ENCODE data around the gene CHST11. TPM values are rescaled to one million over a fixed set of nuclear protein-coding genes. Genes with fewer than 3 reads are reported as not detected.

CHST11 gene
- polyA plus RNA-seq, 4 donors, result 7.1 to 8.3 (median 7.7) TPM

DNA sequence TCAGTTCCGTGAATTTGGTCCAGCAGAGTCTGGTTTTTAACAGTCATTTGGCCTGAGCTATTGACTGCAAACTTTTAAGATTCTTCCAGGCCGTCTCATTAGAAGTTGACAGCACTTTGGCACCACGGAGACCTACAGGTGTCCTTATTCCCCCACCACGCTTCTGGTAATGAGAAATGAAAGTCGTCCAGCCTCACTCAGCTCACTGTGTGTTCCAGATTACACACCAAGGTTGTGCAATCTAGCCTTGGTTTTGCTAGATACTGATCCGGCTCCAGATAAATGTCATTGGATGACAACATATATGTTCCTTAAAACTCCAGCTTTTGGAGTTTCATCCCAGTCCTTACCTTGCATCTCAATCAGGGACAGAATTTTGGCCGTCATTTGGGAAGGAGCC, 210.4 kb downstream of the CHST11 start:
- no peak for DNase-seq (ENCODE audit: low read depth in 4 of 4, low spot score in 3 of 4)

DNA sequence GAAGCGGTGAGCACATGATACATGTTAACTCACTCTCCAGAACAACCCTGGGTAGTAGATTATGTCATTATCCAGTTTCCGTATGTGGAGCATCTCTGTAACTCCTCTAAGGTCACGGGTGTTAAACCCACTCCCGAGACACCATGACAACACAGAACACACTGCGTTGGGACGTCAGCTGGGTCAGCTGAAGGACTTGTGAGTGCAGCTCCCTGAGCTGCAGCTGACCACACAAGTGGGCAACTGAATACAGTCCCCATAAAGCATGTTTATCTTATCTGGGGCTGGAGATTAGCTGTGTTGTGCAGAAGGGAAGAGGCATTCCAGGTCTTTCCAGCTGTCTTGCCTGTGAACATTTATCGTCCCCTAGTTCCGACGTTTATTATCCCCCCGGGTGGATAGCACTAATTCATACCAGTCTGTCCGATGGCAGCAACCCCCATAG, 211.5 kb downstream of the CHST11 start:
- no peak for DNase-seq (ENCODE audit: low read depth in 4 of 4, low spot score in 3 of 4)

DNA sequence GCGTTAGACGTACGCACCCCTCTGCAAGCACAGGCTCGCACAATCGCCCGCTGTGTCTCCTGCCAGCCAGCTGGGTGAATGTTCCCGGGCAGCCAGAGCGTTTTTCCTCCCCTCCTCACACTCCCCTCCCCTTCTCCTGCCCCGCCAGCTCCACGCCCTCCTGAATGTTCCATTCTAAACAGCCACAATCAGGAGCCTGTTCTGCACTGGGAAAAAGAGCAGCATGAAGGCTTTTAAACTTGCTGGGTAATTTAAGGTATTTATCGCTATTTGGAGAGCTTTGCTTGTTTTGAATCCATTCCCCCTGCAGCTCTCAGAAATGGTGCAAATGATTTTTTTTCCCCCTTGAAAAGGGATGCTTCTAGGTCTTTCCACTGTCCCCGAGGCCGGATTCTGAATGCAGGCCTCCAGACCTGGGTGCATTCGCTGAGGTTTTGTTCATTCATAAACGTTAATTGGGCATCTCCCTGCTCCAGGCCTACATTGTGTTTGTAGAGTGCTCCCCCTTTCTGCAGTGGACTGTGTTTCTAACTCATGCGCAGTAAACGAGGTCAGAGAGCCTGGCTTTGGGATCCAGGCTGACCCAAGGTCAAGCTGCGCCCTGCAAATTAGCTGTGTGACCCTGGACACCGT, 212.5 kb downstream of the CHST11 start:
- no peak for DNase-seq (ENCODE audit: low read depth in 4 of 4, low spot score in 3 of 4)

DNA sequence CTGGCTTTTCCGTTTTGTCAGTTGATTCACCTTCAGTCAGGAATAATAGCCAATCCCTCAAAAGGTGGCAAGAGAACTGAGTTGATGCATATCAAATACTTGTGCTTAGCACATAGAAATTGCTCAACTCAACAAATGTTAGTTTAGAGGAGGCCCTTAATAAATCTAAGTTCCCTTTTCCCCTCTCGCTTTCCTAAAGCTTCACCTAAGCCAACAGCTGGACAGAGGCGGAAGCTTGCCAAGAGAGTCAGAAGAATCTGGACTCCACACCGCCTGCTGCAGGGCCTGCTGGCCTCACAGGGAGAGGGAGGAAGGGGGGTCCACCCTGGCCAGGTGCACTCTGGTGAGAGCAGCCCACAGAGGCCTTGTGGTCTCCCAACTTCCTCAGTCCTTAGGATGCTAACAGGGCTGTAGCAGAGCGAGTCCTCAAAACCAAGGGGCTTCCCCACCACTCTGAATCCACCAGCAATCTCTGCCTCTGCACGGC, 213.1 kb downstream of the CHST11 start:
- peak in 1 of 4 donors; percentile 43 for DNase-seq (ENCODE audit: low read depth in 4 of 4, low spot score in 3 of 4)

DNA sequence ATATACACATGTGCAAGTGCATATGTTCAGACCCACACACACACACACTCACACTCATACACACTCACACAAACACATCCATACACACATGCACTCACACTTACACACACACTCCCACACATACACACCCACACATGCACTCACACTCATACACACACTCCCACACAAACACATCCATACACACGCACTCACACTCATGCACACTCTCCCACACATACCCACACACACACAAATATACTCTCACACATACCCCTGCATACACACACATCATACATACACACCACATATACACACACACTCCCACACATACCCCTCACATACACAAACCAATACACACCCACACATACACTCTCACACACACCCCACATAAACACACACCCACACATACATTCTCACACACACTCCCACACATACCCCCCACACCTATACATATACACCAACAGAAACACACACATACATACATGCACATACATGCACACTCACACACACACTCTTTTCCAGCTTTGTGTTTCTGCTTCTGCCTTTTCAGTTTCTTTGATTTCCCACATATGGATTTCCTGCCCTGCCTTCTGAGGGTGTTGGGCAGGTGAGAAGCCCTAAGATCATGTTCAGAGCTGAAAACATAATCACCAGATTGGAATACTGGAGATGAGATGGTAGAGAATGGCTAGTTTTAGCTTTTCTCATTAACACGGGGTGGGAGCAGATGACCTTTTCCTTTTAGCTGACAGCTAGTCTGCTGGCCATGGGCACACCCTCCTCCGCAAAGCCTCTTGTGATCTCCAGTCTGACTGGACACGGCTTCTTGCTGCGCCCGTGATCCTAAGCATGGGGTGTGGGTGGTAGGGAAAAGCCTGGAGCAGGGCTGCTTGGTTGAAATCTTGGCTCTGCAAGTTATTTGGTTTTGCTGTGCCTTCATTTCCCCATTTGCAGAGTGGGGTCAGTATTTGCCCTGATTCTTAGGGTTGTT, 214.0 kb downstream of the CHST11 start:
- no peak for DNase-seq (ENCODE audit: low read depth in 4 of 4, low spot score in 3 of 4)

DNA sequence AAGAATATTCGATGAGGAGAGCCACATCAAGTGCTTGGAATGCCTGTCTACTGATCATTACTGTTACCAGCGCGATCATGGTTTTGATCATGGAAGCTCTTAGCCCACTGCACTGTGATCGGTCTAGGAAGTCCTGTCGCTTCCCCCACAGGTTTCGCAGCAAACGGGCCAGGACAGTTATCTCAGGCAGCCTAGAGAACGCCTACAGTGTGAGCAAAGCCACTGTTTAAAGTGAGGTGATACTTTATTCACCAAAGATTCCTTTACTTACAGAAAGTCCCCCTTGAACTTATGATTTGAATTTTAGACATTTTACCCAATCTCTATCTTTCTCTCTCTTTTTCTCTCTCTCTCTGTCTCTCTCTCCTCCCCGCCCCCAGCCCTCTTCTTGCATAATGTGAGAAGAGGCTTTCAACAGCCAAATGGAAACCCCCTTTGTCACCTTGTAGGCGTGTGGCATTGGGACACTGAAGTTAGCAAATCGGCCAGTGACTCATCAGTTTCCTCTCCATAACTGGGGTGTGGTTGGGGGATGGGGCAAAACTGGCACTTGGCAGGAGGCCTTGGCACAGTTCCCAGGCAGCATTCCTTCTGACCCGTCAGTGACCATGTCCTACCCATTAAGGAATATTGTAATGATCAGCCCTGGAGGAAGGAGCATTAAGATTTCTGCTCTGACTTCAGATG, 214.8 kb downstream of the CHST11 start:
- DNase-seq (ENCODE audit: low read depth in 4 of 4, low spot score in 3 of 4), result peak in 1 of 4 donors; percentile 36

DNA sequence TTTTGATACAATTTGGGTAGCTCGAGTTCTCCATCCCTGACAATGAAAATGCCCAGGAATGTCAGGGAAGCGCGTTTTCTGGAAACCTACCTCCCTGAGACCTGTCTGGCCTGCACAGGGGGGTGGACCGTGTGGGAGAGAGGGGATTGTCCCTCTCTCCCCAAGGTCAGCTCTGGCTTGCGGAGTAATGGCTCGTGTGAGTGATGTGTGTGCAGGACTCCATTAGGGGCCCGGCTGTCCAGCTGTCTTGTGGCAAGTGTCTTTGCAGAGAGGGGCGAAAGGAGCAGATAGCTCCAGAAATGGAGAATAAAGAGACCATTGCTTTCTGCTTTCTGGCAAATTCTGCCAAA, 215.3 kb downstream of the CHST11 start:
- no peak for DNase-seq (ENCODE audit: low read depth in 4 of 4, low spot score in 3 of 4)

DNA sequence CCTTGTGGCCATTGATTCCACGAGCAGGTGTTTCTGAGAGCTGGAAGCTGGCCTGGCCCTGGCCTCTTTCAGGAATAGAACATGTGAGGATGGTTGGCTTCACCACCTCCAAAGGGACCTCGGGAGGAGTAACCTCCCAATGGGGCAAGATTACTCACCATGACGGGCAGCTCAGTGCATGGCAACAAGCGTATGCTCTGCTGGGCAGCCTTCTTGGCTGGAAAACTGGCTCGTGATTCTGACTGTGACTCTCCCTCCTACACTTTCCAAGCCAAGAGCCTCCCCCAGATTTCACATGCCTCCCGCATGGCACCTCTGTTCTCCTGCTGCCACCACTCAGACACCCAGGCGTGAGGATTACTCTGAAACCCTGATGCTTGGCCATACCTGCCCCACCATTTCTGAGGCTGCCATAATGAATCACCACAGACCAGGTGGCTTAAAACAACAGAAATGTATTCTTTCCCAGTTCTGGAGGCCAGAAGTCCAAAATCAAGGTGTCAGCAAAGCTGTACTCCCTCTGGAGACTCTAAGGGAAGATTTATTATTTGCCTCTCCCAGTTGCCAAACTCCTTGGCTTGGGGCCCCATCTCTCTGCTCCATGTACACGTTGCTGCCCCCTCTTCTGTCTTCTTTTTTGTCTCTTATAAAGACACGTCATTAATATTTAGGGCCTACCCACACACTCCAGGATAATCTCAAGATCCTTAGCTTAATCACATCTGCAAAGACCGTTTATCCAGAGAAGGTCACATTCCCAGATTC, 215.9 kb downstream of the CHST11 start:
- DNase-seq (ENCODE audit: low read depth in 4 of 4, low spot score in 3 of 4), result no peak

DNA sequence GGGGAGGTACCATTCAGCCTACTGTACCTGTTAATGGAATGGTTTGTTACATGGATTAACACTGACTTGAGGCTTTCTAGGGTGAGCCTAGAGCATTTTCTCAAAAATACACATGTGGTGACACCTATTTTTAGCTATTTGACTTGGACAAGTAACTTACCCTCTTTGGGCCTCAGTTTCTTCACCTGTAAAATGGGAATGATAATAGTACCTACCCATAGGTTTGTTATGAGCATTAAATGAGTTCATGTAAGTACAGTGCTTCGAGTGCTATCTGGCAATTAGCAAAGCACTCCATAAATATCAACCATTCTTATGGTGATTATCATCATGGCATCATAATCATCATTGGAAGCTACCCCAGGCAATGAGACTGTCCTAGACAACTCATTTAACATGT, 216.5 kb downstream of the CHST11 start:
- DNase-seq (ENCODE audit: low read depth in 4 of 4, low spot score in 3 of 4), result no peak

DNA sequence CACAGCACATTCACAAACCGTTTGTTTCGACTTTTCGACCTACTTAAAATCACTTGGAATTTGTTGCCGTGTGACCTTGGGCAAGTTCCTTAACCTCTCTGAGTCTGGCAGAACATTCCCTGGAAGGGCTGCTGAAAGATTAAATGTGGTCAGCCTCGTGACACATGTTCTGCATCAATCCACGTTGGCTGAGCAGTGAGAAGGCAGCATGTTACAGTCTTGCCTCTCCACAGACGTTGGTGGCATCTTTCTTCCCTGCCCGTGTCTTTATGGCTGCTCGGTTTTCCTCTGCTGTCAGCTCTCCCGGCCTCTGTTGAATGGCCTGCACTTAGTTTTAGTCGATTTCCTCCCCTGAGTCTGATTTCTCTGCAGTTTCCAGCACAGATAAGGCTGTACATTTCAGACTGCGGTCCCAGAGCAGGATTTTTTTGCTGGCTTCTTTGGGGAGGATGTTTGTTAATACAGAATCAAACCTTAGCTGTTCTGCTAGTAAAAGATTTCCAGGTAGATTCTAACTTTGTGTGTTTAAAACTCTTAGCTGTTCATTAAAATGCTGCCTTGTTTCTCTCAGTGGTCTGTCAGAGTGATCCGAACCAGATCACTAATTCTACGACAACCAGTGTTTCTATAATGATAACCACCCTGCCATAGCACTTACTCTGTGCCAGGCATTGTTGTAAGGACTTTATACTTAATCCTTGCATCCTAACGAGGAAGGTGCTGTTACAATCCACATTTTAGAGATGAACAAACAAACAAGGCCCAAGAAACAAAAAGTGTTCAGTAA, 217.1 kb downstream of the CHST11 start:
- no peak for DNase-seq (ENCODE audit: low read depth in 4 of 4, low spot score in 3 of 4)

DNA sequence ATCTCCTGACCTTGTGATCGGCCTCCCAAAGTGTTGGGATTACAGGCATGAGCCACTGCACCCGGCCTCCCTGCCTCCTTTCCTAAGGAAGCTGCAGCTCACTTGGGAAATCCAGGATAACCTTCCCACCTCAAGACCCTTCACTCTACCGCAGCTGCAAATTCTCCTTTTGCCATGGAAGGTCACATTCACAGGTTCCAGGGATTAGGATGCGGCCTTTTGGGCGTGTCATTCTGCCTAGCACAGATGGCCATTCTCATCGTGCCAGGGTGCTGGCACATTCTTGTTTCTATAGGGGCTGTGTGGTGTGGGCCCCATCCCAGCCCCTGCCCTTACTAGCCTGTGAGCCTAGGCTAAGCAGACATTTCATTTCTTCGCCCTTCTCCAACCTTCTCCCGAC, 219.9 kb downstream of the CHST11 start:
- no peak for DNase-seq (ENCODE audit: low read depth in 4 of 4, low spot score in 3 of 4)

DNA sequence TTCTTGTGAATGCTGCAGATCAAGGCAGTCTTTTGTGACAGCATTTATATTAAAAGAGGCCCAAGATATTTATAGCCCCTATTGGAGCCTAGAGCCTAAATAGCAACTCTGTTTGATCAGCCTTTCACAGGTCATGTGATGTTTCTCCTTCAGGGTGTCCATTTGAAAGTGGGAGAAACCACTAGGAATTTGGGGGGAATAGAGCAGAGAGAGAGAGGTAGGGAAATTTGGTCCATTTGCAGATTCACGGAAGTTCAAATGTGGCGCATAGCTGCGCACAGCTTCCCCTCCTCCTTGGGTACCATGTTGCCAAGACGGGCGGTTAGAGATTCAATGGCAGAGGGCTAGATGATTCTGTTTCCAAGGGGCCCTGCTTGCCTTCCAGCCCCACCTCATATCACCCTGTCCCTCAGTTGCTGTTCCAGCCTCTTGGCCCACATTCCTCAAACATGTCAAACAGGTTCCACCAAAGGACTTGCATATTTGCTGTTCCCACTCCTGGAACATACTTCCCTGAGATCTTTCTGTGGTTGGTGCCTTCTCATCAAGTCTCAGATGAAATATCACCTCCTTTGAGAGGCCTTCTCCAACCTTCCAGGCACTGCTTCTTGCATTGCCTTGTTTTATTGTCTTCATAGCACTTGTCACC, 220.8 kb downstream of the CHST11 start:
- DNase-seq (ENCODE audit: low read depth in 4 of 4, low spot score in 3 of 4), result no peak

DNA sequence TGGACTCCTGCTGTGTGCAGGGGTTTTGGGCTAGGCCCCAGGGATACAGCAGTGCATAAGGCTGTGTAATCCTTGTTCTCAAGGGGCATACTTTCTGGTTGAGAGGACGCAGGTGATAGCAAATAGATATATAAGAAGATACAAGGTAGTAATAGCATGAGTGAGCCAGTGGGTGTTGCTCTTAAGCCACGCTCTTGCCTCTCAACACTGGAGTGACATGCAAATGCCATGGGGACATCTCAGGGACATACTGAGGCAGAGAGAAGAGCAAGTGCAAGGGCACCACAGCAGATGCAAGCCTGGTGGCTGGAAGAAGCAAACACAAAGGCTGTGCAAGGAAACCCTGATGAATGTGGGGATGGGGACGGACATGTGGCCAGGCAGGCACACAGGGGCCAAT, 223.3 kb downstream of the CHST11 start:
- no peak for DNase-seq (ENCODE audit: low read depth in 4 of 4, low spot score in 3 of 4)

DNA sequence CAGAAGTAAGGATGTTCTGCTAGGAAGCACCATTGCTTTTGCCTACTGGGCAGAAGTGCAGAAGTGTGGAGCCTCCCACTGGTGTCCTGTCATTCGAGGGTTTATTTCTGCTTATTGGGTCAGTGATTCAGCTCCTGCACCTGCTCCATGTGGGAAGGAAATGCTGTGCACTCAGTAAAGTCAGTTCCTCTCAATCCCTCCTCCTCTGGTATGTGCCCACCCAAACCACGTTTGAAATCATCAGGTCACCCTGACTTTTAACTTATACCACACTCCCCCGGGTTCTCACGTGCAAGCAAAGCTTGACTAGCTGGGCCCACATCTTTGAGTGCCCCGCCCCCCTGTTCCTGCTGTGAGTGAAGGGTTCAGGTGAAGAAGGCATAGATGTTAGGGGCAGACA, 223.7 kb downstream of the CHST11 start:
- DNase-seq (ENCODE audit: low read depth in 4 of 4, low spot score in 3 of 4), result no peak

DNA sequence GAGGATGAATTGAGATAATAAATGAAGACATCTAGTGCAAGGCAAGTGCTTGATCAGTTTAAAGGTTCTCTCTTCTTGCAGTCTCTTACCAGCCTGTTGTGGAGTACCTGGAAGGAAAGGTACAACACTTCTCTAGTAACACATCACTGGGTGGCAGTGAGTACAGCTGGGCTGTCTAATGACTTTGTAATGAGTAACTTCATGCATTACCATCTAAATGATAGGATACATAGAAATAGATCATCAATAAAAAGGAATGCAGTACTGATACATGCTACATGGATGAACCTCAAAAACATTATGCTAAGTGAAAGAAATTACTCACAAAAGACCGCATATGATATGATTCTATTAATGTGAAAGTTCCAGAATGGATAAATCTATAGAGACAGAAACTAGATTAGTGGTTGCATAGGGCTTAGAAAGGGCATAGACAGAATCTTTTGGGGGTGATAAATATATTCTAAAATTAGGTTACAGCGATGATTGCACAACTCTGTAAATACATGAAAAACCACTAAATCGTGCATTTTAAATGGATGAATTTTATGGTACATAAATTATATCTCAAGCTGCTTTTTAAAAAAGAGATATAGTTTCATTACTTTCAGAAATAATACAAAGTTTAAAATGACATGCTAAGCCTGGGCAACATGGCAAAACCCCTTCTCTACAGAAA, 224.4 kb downstream of the CHST11 start:
- DNase-seq (ENCODE audit: low read depth in 4 of 4, low spot score in 3 of 4), result no peak

DNA sequence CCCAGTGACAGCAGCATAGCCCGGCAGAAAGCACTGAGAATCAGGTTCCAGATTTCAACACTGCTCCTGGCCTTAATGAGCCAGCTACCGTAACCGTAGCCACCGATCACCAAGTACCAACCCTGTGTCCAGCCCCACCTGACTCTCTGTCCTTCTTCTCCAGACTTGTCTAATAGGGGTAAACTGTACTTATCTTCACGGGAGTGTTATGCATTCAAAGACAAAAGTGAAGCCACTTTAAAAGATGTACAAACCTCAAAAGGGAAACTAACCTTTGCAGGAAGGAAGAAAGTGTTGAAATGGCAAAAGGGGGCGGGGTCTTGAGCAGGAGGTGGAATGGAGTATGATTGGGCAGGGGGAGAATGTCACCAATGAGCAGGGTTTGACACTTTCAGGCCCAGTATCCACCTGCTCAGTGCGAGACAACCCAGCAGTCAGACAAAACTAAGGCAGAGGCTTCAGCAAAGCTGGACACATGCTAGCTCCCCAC, 226.1 kb downstream of the CHST11 start:
- no peak for DNase-seq (ENCODE audit: low read depth in 4 of 4, low spot score in 3 of 4)

DNA sequence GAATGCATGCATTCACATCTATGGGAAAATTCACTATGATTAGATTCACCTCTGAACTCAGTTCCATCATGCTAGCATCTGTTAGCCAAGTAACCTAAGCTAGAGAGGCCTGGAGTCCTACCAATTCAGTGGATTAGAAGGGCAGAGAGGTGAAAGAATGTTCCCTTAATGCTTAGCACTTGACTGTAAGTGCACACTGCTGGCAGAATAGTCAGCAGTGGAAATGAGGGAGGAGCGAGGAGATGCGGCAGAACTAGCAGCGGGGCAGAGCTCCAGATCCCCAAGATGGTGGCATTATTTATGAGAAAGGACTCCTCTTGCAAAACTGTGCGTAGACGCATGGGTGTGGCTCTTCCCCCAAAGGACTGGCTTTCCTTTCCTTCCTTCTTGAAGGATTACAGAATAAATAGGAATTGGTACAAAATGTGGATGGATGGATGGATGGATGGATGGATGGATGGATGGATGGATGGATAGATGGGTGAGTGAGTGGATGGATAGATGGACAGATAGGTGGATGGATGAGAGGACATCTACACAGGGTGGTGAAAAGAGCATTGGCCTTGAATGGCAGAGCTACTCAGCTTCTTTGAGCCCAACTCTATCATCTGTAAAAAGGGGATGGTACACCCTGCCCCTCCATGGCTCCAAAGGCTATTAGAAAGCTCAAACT, 227.2 kb downstream of the CHST11 start:
- DNase-seq (ENCODE audit: low read depth in 4 of 4, low spot score in 3 of 4), result no peak

DNA sequence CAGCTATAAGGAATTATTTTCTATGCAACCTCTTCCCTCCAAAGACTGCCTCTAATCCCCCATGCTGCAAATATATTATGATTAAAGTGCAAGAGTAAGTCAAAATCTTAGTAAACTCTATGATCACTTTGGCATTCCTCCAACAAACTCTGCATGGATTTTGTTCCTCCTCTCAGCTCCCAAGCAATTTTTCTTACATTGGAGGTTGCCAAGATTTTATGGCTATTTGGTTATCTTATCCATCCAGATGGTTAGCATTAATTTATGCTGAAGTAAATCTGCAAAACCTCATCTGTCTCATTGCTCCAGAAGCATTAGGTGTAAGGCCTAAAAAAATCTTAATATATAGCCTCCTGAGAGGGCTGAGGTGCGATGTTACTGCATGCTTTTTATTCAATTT, 228.1 kb downstream of the CHST11 start:
- no peak for DNase-seq (ENCODE audit: low read depth in 4 of 4, low spot score in 3 of 4)

All from right renal pelvis (tissue), 4 donors.